Calu3 (cell line): Measurements from ENCODE around the gene VAC14. TPM values are rescaled to one million over a fixed set of nuclear protein-coding genes. Genes with fewer than 3 reads are reported as not detected.

Experiments
- BruUV-seq: library from RNA; stranded (reverse); fragments of 400-500 nt; replicated peaks from 2 replicates; lab custom pipeline; 2021; lab: Mats Ljungman, UMichigan
- CTCF ChIA-PET: fragments of 300-600 bp; sonication (Branson Sonifier 250); formaldehyde crosslinking; loops from one replicate; lab custom pipeline; 2022; ENCODE audit warnings: antibody characterized with exemption; lab: Charles Lee
- DNase-seq: peaks from one replicate; pipeline ENCODE4 v3.0.0; 2022
- H3K27ac Mint-ChIP-seq: one replicate; pipeline ENCODE4 v1.8.0; 2022; ENCODE audit warnings: mixed read lengths; ENCODE audit not compliant: unreplicated experiment
- H3K27me3 Mint-ChIP-seq: one replicate; pipeline ENCODE4 v1.8.0; 2022; ENCODE audit warnings: mixed read lengths; ENCODE audit not compliant: unreplicated experiment
- H3K36me3 Mint-ChIP-seq: one replicate; pipeline ENCODE4 v1.8.0; 2022; ENCODE audit warnings: mild to moderate bottlenecking, moderate library complexity, mixed read lengths; ENCODE audit not compliant: insufficient read depth, unreplicated experiment
- H3K4me1 Mint-ChIP-seq: one replicate; pipeline ENCODE4 v1.8.0; 2022; ENCODE audit warnings: mild to moderate bottlenecking, low read depth, mixed read lengths; ENCODE audit not compliant: unreplicated experiment
- H3K4me3 Mint-ChIP-seq: one replicate; pipeline ENCODE4 v1.8.0; 2022; ENCODE audit warnings: mild to moderate bottlenecking, low read depth, moderate library complexity, mixed read lengths; ENCODE audit not compliant: unreplicated experiment
- H3K9me3 Mint-ChIP-seq: one replicate; pipeline ENCODE4 v1.8.0; 2022; ENCODE audit warnings: low read depth, mixed read lengths; ENCODE audit not compliant: unreplicated experiment
- intact Hi-C: fragments of 100-400 bp; cut with micrococcal nuclease; formaldehyde crosslinking; loops from one replicate; pipeline ENCODE4 v1.10.0; 2022; ENCODE audit not compliant: unreplicated experiment
- total RNA-seq: library from RNA; stranded (reverse); gene quantifications from 2 replicates; pipeline ENCODE4 v1.2.3, GENCODE V29; 2022
- TF ChIP-seq, protein P1 (sequence below): fragments of 200-600 bp; IDR thresholded peaks from one replicate; pipeline ENCODE4 v1.8.0; 2022; ENCODE audit warnings: antibody characterized with exemption; ENCODE audit not compliant: unreplicated experiment

VAC14 gene
- total RNA-seq, 1 experiment from 2014 or later: 63.8 TPM

DNA sequence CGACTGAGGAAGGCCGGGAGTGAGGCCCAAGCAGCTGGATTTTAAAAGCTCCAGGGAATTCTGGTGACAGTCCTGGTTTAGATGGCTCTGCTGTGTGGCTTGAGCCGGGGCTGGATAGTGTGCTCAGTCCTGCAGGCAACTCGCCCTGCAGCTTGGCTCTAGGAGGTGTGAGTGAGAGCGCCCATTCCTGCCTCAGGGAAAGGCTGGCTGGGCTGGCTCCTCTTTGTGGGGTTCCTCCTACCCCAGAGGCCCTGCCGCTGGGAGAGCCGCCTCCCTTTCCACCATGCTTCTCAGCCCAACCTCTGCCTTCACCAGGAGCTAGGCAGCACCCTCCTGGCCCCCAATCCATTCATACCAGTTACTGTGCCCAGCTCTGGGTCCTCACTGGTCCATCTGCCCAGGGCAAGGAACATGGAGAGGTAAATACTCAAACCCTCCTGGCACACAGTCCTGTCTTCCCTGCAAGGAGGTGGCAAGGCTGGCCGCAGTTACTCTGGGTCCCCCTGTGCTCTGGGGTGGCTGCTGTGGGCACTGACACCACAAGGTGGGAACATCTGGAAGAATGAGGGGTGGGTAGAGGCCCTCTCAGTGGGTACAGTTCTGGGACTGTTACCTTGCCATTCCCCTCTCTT lies 47.1 kb downstream of the VAC14 start:
- CTCF ChIA-PET: interaction anchor here (1.5 kb wide), 1 partner anchor 18 kb away, joined by 4 read pairs; no protein-coding TSS in a partner anchor
- BruUV-seq: no TSS peak
- H3K27me3 Mint-ChIP-seq: no peaks in the 10 kb centered on the region

DNA sequence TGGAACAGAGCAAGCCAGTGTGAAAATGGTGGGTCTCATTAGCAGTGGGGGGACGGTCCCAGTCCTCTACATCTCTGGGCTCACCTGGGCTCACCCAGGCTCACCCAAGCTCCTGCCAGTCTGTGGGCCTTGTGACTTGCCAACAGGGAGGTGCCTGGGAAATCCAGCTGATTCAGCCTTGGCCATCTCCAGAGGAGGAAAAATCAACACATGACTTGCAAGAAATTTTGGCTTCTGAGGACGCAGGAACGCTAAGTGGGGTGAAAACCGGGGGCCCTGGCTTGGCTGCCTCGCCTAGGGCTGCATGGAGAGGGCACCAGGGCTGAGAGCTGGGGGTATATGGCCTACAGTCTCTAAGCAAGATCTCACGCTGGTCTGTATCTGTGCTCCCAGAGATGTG lies 47.7 kb downstream of the VAC14 start:
- no peaks in the 10 kb centered on the region for H3K9me3 Mint-ChIP-seq
- TF ChIP-seq, protein P1, sequence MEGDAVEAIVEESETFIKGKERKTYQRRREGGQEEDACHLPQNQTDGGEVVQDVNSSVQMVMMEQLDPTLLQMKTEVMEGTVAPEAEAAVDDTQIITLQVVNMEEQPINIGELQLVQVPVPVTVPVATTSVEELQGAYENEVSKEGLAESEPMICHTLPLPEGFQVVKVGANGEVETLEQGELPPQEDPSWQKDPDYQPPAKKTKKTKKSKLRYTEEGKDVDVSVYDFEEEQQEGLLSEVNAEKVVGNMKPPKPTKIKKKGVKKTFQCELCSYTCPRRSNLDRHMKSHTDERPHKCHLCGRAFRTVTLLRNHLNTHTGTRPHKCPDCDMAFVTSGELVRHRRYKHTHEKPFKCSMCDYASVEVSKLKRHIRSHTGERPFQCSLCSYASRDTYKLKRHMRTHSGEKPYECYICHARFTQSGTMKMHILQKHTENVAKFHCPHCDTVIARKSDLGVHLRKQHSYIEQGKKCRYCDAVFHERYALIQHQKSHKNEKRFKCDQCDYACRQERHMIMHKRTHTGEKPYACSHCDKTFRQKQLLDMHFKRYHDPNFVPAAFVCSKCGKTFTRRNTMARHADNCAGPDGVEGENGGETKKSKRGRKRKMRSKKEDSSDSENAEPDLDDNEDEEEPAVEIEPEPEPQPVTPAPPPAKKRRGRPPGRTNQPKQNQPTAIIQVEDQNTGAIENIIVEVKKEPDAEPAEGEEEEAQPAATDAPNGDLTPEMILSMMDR: no peak
- peaks cover 25% of the 10 kb centered on the region for H3K4me1 Mint-ChIP-seq
- H3K36me3 Mint-ChIP-seq: peaks cover 10% of the 10 kb centered on the region
- H3K4me3 Mint-ChIP-seq: no peak overlapping the region
- no peak overlapping the region for H3K27ac Mint-ChIP-seq
- intact Hi-C loops: no loop called here
- CTCF ChIA-PET: interaction anchor here (1.5 kb wide), 1 partner anchor 18 kb away, joined by 4 read pairs; no protein-coding TSS in a partner anchor
- no peak for DNase-seq
- no peaks in the 10 kb centered on the region for H3K27me3 Mint-ChIP-seq
- no TSS peak for BruUV-seq

More for the DNA sequence above, 47.1 kb downstream of the VAC14 start:
- TF ChIP-seq, protein P1: no peak
- Mint-ChIP-seq H3K9me3 (no peaks in the 10 kb centered on the region), H3K27ac (no peak overlapping the region), H3K36me3 (peaks cover 8% of the 10 kb centered on the region), H3K4me1 (peaks cover 19% of the 10 kb centered on the region), H3K4me3 (no peak overlapping the region)
- intact Hi-C loops: no loop called here
- no peak for DNase-seq

DNA sequence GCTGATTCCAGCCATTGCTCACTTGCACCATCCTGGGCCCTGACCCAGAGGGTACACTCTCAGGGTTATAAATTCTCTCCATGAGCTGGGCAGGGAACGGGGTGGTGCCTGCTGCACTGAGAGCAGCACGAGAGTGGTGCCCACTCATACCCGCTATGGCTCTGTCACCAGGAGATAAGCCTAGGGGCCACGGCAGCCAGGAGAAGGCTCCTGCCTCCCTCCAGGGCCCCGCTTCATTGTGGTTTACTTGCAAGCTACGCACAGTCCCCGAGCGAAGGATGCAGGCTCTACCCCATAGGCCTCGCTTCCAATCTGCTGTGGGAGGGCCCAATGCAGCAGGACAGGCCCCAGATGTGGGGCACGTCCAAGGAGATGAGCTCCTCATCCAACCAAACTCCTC lies 48.5 kb downstream of the VAC14 start:
- H3K36me3 Mint-ChIP-seq: peaks cover 13% of the 10 kb centered on the region
- BruUV-seq: no TSS peak
- peaks cover 33% of the 10 kb centered on the region for H3K4me1 Mint-ChIP-seq
- H3K9me3 Mint-ChIP-seq: no peaks in the 10 kb centered on the region
- CTCF ChIA-PET: interaction anchor here (0.5 to 1.5 kb wide), 5 partner anchors 19 to 1386 kb away, joined by 3 to 6 read pairs (median 4); no protein-coding TSS in a partner anchor
- TF ChIP-seq, protein P1: no peak
- DNase-seq: no peak
- no peak overlapping the region for H3K4me3 Mint-ChIP-seq
- H3K27ac Mint-ChIP-seq: no peak overlapping the region
- no peaks in the 10 kb centered on the region for H3K27me3 Mint-ChIP-seq
- intact Hi-C loops: no loop called here

DNA sequence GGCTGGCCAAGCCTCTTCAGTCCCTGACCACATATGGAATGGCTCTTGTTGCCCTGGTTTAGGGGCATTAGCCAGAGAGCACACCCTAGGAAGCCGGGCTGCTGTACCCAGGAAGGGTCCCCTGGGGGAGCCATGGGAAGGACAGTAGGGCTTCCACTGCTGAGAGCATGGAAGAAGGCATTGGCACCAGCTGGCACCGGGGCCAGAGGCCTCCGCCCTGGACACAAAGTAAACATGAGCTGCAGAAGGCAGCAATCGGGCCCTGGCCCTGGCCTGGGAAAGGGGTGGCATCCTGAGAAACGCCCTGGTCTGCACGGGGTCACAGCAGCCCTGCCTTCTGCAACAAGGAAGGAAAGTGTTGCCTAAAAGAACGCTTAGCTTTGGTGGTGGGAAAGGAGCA lies 49.4 kb downstream of the VAC14 start:
- Mint-ChIP-seq H3K9me3 (no peaks in the 10 kb centered on the region), H3K4me3 (no peak overlapping the region), H3K36me3 (peaks cover 17% of the 10 kb centered on the region), H3K27me3 (no peaks in the 10 kb centered on the region), H3K27ac (no peak overlapping the region), H3K4me1 (peaks cover 41% of the 10 kb centered on the region)
- intact Hi-C loops: no loop called here
- TF ChIP-seq, protein P1: no peak
- no peak for DNase-seq
- no TSS peak for BruUV-seq
- CTCF ChIA-PET: interaction anchor here (1.3 kb wide), 1 partner anchor 65 kb away, joined by 3 read pairs; no protein-coding TSS in a partner anchor
